HG02642 (cell line): ENCODE results near the gene IP6K3.

Experiments
- ATAC-seq: cut with Tn5 transposase; IDR thresholded peaks from one replicate; pipeline ENCODE4 v1.9.1; 2021; ENCODE audit warnings: mild to moderate bottlenecking; ENCODE audit not compliant: unreplicated experiment, poor library complexity

IP6K3 gene

DNA sequence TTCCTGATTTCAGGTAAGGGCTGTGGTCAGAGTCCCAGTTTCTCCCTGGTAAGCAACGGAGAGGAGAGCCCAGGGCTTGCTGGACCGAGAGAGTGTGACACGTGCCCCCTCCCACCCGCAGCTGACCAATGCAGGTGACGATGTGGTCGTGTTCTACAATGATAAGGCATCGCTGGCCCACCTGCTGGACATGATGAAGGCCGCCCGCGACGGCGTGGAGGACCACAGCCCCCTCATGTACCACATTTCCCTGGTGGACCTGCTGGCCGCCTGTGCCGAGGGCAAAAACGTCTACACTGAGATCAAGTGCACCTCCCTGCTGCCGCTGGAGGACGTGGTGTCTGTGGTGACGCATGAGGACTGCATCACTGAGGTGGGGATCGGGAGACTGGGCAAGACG lies 66.9 kb downstream of the IP6K3 start:
- ATAC-seq, result no peak

DNA sequence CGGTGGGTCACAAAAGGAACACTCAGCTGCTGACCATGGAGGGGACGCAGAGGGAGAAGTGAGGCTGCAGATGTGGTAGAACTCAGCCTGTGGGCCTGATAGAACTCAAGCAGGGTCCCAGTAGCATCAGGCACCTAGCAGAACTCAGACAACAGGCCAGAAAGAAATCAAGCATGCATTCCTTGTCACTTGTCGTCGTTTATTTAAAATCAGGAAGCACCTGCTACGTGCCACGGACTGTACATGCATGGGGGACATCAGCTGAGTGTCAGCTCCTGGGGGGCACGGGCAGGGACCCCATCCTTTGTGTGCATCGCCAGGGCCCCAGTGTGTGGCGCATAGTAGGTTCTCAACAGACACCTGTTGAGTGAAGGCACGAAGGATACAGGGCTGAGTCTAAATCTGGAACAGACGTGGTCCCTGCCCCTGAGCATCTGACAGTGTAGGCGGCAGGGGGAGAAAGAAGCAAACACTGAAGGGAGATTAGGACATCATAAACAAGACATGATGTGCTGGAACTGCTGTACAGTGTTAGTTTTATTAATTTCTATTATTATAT lies 67.7 kb downstream of the IP6K3 start:
- no peak for ATAC-seq

DNA sequence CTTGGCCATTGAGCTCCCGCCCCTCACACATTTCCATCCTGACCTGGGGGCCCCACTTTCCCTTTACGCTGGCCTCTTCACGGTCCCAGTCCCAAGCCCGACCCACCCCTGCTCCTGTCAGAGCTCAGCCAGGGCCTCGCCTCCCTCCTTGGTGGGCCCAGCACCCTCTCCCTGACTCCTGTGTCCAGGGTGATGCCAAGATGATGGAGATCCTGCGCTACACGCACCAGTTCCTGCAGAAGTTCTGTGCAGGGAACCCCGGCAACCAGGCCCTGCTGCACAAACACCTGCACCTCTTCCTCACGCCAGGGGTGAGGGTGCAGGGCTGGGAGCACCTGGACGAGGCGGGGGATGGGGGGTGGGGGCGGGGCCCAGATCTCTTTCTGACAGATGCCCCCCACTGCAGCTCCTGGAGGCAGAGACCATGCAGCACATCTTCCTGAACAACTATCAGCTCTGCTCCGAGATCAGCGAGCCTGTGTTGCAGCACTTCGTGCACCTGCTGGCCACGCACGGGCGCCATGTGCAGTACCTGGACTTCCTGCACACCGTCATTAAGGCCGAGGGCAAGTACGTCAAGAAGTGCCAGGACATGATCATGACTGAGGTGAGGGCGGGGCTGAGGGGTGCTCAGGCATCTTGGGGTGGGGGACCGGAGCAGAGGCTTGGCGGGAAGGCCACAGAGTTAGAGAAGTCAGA lies 68.3 kb downstream of the IP6K3 start:
- ATAC-seq, result no peak

DNA sequence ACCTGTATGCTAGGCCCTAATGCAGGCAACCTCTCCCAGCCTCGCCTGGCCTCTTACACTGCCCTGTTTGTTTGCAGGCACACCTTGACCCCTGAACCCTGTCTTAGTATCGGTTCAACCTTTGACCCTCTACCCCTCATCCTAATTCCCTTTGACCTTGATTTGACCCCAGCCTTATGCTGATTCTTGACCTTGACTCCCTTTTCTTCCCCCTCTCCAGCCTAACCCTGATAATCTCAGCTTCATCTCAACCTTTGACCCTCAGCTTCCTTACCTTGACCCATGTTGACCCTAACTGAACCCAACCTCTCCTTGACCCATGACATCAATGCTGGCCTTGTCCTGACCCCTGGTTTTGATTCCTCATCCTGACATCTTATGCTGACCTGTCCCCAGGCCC lies 69.0 kb downstream of the IP6K3 start:
- no peak for ATAC-seq

DNA sequence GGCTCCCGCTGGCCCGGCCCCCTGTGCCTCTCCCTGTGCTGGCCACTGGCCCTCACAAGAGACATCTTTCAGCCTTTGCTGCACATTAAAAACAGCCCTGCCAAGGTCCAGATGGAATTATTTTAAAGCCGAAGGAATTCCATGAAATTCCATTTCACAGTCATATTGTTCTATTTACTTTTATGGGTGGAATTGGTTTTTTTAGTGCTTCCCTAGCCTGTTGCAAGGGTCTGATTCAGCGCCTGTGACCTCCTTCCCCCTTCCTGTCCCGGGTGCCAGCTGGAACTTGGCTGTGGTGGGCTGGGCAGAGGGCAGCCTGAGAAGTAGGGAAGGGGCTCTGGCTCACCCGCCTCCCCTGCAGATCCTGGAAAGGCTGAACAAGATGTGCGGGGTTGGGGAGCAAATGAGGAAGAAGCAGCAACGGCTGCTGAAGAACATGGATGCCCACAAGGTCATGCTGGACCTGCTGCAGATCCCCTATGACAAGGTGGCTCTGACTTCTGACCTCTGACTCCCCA lies 69.5 kb downstream of the IP6K3 start:
- no peak for ATAC-seq

DNA sequence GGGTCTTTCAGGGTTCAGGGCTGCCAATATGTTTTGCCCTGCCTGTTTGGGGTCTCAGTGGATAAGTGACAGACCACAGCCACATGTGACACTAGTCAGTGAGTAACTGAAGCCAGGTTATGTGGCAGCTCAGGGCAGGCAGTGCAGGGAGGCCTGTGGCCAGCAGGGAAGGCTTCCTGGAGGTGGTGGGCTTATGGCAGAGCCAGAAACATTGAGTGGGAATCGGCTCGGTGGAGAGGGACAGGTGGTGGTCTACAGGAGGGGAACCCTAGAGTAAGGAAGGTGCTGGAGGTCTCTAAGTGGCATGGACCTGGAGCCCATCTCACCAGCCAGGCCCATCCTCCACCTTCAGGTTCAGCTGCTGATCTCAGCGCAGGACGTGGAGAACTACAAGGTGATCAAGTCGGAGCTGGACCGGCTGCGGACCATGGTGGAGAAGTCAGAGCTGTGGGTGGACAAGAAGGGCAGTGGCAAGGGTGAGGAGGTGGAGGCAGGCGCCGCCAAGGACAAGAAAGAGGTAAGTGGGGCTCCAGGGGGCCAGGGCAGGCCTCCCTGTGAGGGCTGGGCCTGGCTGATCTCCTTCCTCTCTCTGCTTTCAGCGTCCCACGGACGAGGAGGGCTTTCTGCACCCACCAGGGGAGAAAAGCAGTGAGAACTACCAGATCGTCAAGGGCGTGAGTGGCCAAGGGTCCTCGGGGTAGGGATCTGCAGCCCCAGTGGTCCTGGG lies 70.1 kb downstream of the IP6K3 start:
- ATAC-seq, result no peak

DNA sequence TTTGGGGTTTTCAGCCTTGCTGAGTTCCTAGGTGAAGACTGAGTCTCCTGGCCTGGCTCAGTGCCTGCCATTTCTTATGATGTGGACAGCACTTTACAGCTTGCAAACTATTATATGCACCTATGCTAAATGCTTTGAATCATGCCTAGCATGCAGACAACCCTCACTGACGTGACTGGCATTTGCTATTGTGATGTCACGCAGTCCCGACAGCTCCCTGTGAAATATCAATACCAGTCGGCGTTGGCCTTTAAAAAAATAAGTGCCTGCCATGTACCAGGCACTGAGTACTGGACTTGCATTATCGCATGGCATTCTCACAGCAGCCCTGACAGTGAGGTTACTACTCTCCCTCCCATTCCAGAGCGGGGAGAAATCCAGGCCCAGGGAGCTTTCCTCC lies 70.7 kb downstream of the IP6K3 start:
- no peak for ATAC-seq

DNA sequence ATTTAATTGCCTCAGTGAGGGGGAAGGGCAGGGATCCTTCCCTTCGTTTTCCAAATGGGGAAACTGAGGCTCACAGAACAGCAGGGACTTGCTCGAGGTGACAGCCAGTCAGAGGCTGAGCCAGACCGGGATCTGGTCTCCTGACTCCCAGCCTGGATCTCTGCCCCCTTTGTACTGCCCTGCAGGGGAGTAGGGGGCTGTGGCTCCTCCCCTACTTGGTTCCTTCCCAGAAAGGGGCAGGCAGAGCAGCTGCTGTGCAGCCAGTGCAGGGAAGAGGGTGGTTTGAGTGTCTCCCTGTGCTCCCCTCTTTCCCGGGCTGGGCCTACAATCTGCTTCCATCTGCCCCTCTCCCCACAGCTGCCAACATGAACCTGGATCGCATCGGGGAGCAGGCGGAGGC lies 72.9 kb downstream of the IP6K3 start:
- no peak for ATAC-seq

DNA sequence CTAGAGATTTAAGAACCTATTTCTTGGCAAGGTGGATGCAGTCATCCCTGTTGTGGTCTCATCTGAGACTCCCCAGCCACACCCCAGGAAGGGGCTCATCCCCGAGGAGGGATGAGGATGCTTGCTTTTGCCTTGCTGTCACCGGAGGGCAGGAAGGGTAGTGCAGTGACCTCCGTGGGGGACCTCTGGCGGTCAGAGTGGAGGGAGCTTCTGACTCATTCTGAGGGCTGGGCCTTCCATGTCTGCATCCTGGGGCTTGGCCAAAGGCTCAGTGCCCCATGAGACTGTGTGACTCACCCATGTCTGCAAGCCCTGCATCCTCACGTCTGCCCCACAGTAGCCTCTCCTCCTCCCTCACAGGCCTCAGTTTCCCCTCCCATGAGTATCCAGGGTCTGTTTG lies 73.9 kb downstream of the IP6K3 start:
- no peak for ATAC-seq

DNA sequence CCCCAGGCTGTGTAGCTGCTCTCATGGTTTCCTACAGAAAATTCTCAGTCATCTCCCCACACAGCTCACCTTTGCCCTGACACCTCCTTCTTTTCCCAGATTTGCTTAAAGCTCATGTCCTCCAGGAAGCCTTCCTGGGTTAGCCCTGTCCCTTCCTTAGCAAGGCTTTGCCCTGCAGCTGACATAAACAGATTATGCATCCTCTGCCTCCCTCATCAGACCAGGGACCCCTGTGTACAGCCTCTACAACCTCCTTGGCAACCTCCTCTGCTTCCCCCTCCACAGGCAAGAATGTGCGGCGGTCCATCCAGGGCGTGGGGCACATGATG lies 75.0 kb downstream of the IP6K3 start:
- no peak for ATAC-seq
